Heart left ventricle (tissue), 13 donors: ENCODE results near the gene MARCHF3.

ENCODE experiments used
- POLR2A ChIP-seq, 2 donors: fragments of 450-650 bp; IDR thresholded peaks; one replicate each; pipeline ENCODE4 v1.6.1; 2017; ENCODE audit warnings: antibody characterized with exemption in 2 of 2, mild to moderate bottlenecking in 2 of 2, moderate library complexity in 2 of 2
- TF ChIP-seq, protein P1 (sequence below), 12 donors: fragments of 200-600 bp; sonication (generic) in 4 of 12; IDR thresholded peaks; one replicate each; pipeline versions ENCODE4 v1.5.0 to v1.8.0; 2018 to 2022; ENCODE audit warnings: antibody characterized with exemption in 12 of 12, mild to moderate bottlenecking in 5 of 12
- donor health status: ischemic (EF 13 %, LVEDD 7.1; RV severe dilation, severe dysfunction).
- donor health status: DM: no; HTN: yes; CAD: no.
- donor health status: DM: no; HTN: no; CAD: no.
- donor health status: ischemic (EF 25% LVEDD 6.9; RV normal size, moderate dysfunction).
- donor health status: ischemic (EF 25% LVEDD 5.7; RV mildly dilated, moderate dysfunction).
- donor health status: ischemic (EF 35%, LVEDD 5.7; RV mildly dilated, moderate dysfunction).
- donor health status: nonischemic (EF 11% LVEDD 7.7; RV severe dilation, severe dysfunction).
- donor health status: DM: yes; HTN: yes; CAD: no.
- donor health status: PGD.
- donor health status: ischemic (EF 29% LVEDD 5.4; RV normal size, mild dysfunction).
- donor health status: nonischemic (EF 23%, LVEDD 6.1; RV moderate dilation, normal function).

DNA sequence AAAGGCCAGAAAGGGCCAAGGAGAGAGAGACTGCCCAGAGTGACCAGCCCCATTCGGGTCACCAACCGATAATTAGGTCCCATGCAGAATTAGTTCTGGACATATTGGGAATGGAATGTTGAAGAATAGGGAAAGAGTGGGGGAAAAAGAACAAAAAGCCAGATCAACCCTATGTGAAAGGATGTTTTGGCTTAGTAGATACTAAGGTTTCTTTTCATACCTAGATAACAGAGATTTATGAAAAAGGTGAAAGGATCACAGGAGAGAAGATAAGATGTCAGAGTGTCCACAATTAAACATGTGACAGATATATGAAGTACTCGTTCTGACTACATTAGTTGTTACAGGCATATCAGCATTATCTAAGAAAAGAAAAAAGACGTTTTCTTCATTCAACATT, 52.1 kb downstream of the MARCHF3 start:
- TF ChIP-seq, protein P1, sequence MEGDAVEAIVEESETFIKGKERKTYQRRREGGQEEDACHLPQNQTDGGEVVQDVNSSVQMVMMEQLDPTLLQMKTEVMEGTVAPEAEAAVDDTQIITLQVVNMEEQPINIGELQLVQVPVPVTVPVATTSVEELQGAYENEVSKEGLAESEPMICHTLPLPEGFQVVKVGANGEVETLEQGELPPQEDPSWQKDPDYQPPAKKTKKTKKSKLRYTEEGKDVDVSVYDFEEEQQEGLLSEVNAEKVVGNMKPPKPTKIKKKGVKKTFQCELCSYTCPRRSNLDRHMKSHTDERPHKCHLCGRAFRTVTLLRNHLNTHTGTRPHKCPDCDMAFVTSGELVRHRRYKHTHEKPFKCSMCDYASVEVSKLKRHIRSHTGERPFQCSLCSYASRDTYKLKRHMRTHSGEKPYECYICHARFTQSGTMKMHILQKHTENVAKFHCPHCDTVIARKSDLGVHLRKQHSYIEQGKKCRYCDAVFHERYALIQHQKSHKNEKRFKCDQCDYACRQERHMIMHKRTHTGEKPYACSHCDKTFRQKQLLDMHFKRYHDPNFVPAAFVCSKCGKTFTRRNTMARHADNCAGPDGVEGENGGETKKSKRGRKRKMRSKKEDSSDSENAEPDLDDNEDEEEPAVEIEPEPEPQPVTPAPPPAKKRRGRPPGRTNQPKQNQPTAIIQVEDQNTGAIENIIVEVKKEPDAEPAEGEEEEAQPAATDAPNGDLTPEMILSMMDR (IDR thresholded peaks at IDR 0.05) = no peak
- TF ChIP-seq POLR2A (IDR thresholded peaks at IDR 0.05) = no peak
